ENCODE data around the gene SSH2. TPM values are rescaled to one million over a fixed set of nuclear protein-coding genes. Genes with fewer than 3 reads are reported as not detected.
A peak's percentile ranks its signal among the peaks of the same experiment; 100 is the strongest.

SSH2 gene
- total RNA-seq, 2 donors from 2014 or later, result 41.4 to 46.8 TPM

GRCh38 chr17:29619251-29619650 lies 310.8 kb downstream of the SSH2 start:
- DNase-seq (no peak), ATAC-seq (replicated peaks in 1 of 2) (no peak)
- H3K4me1 Mint-ChIP-seq (ENCODE audit: low read depth), result peaks cover 63% of the 10 kb centered on the region
- H3K36me3 Mint-ChIP-seq (ENCODE audit: insufficient read depth in 2 of 2), result no peaks in the 10 kb centered on the region
- no peaks in the 10 kb centered on the region for H3K9me3 Mint-ChIP-seq
- H3K27ac Mint-ChIP-seq, result no peak overlapping the region
- H3K4me3 Mint-ChIP-seq, result no peak overlapping the region
- H3K27me3 Mint-ChIP-seq (ENCODE audit: low read depth), result peaks cover 5% of the 10 kb centered on the region

- ATAC-seq (replicated peaks in 1 of 2) (peak in 1 of 2 donors; percentile 0), DNase-seq (no peak)
- H3K36me3 Mint-ChIP-seq (ENCODE audit: insufficient read depth in 2 of 2), result no peaks in the 10 kb centered on the region
- H3K9me3 Mint-ChIP-seq, result no peaks in the 10 kb centered on the region
- H3K27me3 Mint-ChIP-seq (ENCODE audit: low read depth), result peaks cover 5% of the 10 kb centered on the region
- H3K4me3 Mint-ChIP-seq, result peak overlapping the region; percentile 71 to 89
- H3K27ac Mint-ChIP-seq, result no peak overlapping the region
- peaks cover 60% of the 10 kb centered on the region for H3K4me1 Mint-ChIP-seq (ENCODE audit: low read depth)
Measured at GRCh38 chr17:29618272-29619065, 311.6 kb downstream of the SSH2 start.

GRCh38 chr17:29617481-29618271 lies 312.4 kb downstream of the SSH2 start:
- Mint-ChIP-seq H3K4me1 (ENCODE audit: low read depth) (peaks cover 52% of the 10 kb centered on the region), H3K36me3 (ENCODE audit: insufficient read depth in 2 of 2) (no peaks in the 10 kb centered on the region), H3K27me3 (ENCODE audit: low read depth) (peaks cover 5% of the 10 kb centered on the region), H3K27ac (no peak overlapping the region), H3K4me3 (peak overlapping the region; percentile 71 to 89), H3K9me3 (no peaks in the 10 kb centered on the region)
- DNase-seq (peak; percentile 92 to 93), ATAC-seq (replicated peaks in 1 of 2) (peak; percentile 53 to 55)

- H3K4me3 Mint-ChIP-seq, result peak overlapping the region; percentile 71 to 89
- no peak overlapping the region for H3K27ac Mint-ChIP-seq
- peaks cover 5% of the 10 kb centered on the region for H3K27me3 Mint-ChIP-seq (ENCODE audit: low read depth)
- H3K4me1 Mint-ChIP-seq (ENCODE audit: low read depth), result peaks cover 50% of the 10 kb centered on the region
- no peaks in the 10 kb centered on the region for H3K36me3 Mint-ChIP-seq (ENCODE audit: insufficient read depth in 2 of 2)
- DNase-seq (peak; percentile 95 to 96), ATAC-seq (replicated peaks in 1 of 2) (peak; percentile 75 to 77)
- no peaks in the 10 kb centered on the region for H3K9me3 Mint-ChIP-seq
Measured at GRCh38 chr17:29617125-29617480, 312.9 kb downstream of the SSH2 start.

GRCh38 chr17:29616300-29617048 lies 313.6 kb downstream of the SSH2 start:
- H3K27ac Mint-ChIP-seq, result no peak overlapping the region

GRCh38 chr17:29615492-29616299 lies 314.3 kb downstream of the SSH2 start:
- Mint-ChIP-seq H3K36me3 (ENCODE audit: insufficient read depth in 2 of 2) (no peaks in the 10 kb centered on the region), H3K27ac (no peak overlapping the region), H3K27me3 (ENCODE audit: low read depth) (peaks cover 5% of the 10 kb centered on the region), H3K4me3 (peak overlapping the region; percentile 71 to 89), H3K9me3 (no peaks in the 10 kb centered on the region), H3K4me1 (ENCODE audit: low read depth) (peaks cover 40% of the 10 kb centered on the region)
- peak; percentile 64 to 65 for ATAC-seq (replicated peaks in 1 of 2)
- DNase-seq, result peak; percentile 87 to 90

More at GRCh38 chr17:29616300-29617048, 313.6 kb downstream of the SSH2 start:
- Mint-ChIP-seq H3K4me3 (peak overlapping the region; percentile 71 to 89), H3K36me3 (ENCODE audit: insufficient read depth in 2 of 2) (no peaks in the 10 kb centered on the region), H3K4me1 (ENCODE audit: low read depth) (peaks cover 45% of the 10 kb centered on the region), H3K27me3 (ENCODE audit: low read depth) (peaks cover 5% of the 10 kb centered on the region), H3K9me3 (no peaks in the 10 kb centered on the region)
- DNase-seq (no peak), ATAC-seq (replicated peaks in 1 of 2) (no peak)

GRCh38 chr17:29615048-29615385 lies 315.0 kb downstream of the SSH2 start:
- no peak overlapping the region for H3K27ac Mint-ChIP-seq
- H3K27me3 Mint-ChIP-seq (ENCODE audit: low read depth), result peaks cover 5% of the 10 kb centered on the region
- DNase-seq (peak; percentile 64 to 77), ATAC-seq (replicated peaks in 1 of 2) (peak; percentile 14 to 25)
- H3K36me3 Mint-ChIP-seq (ENCODE audit: insufficient read depth in 2 of 2), result no peaks in the 10 kb centered on the region
- no peaks in the 10 kb centered on the region for H3K9me3 Mint-ChIP-seq
- H3K4me3 Mint-ChIP-seq, result peak overlapping the region; percentile 71 to 89
- H3K4me1 Mint-ChIP-seq (ENCODE audit: low read depth), result peaks cover 40% of the 10 kb centered on the region

GRCh38 chr17:29614349-29615047 lies 315.5 kb downstream of the SSH2 start:
- Mint-ChIP-seq H3K27ac (no peak overlapping the region), H3K4me1 (ENCODE audit: low read depth) (peaks cover 40% of the 10 kb centered on the region), H3K4me3 (peak overlapping the region; percentile 71 to 89), H3K36me3 (ENCODE audit: insufficient read depth in 2 of 2) (no peaks in the 10 kb centered on the region), H3K9me3 (no peaks in the 10 kb centered on the region), H3K27me3 (ENCODE audit: low read depth) (peaks cover 5% of the 10 kb centered on the region)
- ATAC-seq (replicated peaks in 1 of 2), result no peak
- no peak for DNase-seq

- Mint-ChIP-seq H3K27me3 (ENCODE audit: low read depth) (peaks cover 5% of the 10 kb centered on the region), H3K36me3 (ENCODE audit: insufficient read depth in 2 of 2) (no peaks in the 10 kb centered on the region), H3K4me1 (ENCODE audit: low read depth) (peaks cover 40% of the 10 kb centered on the region), H3K4me3 (peak overlapping the region; percentile 63 to 74), H3K27ac (no peak overlapping the region), H3K9me3 (no peaks in the 10 kb centered on the region)
- ATAC-seq (replicated peaks in 1 of 2) (no peak), DNase-seq (no peak)
Measured at GRCh38 chr17:29613856-29614255, 316.2 kb downstream of the SSH2 start.

- Mint-ChIP-seq H3K9me3 (no peaks in the 10 kb centered on the region), H3K4me1 (ENCODE audit: low read depth) (peaks cover 40% of the 10 kb centered on the region), H3K4me3 (peak overlapping the region; percentile 63 to 74), H3K36me3 (ENCODE audit: insufficient read depth in 2 of 2) (no peaks in the 10 kb centered on the region), H3K27ac (no peak overlapping the region), H3K27me3 (ENCODE audit: low read depth) (peaks cover 5% of the 10 kb centered on the region)
- peak; percentile 46 to 49 for ATAC-seq (replicated peaks in 1 of 2)
- DNase-seq, result peak; percentile 94 to 97
Measured at GRCh38 chr17:29613352-29613837, 316.6 kb downstream of the SSH2 start.

- Mint-ChIP-seq H3K9me3 (no peaks in the 10 kb centered on the region), H3K27ac (no peak overlapping the region), H3K4me3 (peak overlapping the region; percentile 49 to 68), H3K4me1 (ENCODE audit: low read depth) (peaks cover 39% of the 10 kb centered on the region), H3K27me3 (ENCODE audit: low read depth) (peaks cover 5% of the 10 kb centered on the region), H3K36me3 (ENCODE audit: insufficient read depth in 2 of 2) (no peaks in the 10 kb centered on the region)
- ATAC-seq (replicated peaks in 1 of 2) (no peak), DNase-seq (peak in 1 of 2 donors; percentile 12)
Measured at GRCh38 chr17:29612404-29613280, 317.4 kb downstream of the SSH2 start.

All from activated T-cell treated with anti-CD3 and anti-CD28 coated beads, Interleukin-2, amount 50 U/mL, for 72 hours (primary cell).